ENCODE results near the gene CDCA3. TPM values are rescaled to one million over a fixed set of nuclear protein-coding genes. Genes with fewer than 3 reads are reported as not detected.

CDCA3 gene
- total and polyA plus RNA-seq, 2 experiments from 2014 or later = 47.4 to 75.6 TPM

DNA sequence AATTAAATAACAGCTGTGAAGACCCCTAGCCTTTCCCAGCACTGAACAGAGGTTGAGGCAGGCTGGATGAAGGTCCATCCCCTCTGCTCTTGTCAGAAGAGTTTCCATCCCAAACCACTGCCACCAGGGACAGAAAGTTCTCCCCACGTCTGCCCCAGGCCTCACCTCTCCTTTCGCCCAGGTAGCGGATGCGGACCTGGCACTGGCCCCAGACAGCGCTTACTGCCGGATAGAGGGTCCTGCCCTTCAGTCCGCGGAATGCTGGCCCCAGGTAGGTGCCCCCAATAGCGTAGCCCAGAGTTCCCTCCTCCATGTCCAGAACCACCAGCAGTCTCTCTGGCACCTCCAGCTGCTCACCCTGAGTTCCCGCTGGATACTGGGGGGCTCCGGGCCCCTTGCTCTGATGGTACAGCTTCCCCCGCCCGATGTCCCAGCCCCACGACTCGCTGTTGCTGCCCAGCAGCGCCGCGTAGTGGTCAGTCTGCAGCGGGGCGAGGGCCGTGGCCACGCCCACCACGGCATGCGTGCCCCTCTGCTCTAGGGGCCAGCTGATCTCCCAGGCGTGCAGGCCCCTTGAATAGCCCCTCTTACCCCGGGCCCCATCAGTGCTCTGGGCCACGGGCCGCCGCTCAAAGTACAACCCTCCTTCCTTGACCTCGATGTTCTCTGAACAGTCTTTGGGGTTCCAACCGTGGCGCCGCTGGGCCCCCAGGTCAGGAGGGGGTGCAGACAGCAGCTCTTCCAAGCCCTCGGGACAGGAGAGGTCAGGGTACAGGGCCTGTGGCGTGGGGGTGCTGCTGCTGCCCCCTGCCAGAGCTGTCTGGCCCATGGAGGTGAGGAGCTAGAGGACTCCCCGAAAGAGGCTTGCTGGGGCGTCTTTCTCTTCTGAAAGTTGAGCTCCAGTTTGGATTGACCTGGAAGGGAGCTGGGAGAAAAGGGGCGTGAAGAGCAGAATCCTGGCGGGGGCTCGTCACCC lies 21.3 kb upstream of the CDCA3 start:
- H3K27ac ChIP-seq (ENCODE audit: low read depth) = peak overlapping the region; percentile 87
- H3K79me2 ChIP-seq (replicated peaks; ENCODE audit: insufficient read depth) = peaks cover 33% of the 10 kb centered on the region

More for the DNA sequence above, 21.3 kb upstream of the CDCA3 start:
- peaks cover 60% of the 10 kb centered on the region for H3F3A ChIP-seq (replicated peaks; ENCODE audit: low read depth)
- Mint-ChIP-seq H3K4me1 (peaks cover 43% of the 10 kb centered on the region), H3K4me3 (peak overlapping the region; percentile 92), H3K27me3 (ENCODE audit: insufficient read depth, low read depth, poor library complexity) (peaks cover 44% of the 10 kb centered on the region), H3K9me3 (no peaks in the 10 kb centered on the region; the same call in 1 of the 3 replicates), H3K36me3 (ENCODE audit: low read depth) (peaks cover 49% of the 10 kb centered on the region), H3K27ac (peak overlapping the region; percentile 93; the same call in 1 of the 2 replicates)
- TF ChIP-seq, protein P1, sequence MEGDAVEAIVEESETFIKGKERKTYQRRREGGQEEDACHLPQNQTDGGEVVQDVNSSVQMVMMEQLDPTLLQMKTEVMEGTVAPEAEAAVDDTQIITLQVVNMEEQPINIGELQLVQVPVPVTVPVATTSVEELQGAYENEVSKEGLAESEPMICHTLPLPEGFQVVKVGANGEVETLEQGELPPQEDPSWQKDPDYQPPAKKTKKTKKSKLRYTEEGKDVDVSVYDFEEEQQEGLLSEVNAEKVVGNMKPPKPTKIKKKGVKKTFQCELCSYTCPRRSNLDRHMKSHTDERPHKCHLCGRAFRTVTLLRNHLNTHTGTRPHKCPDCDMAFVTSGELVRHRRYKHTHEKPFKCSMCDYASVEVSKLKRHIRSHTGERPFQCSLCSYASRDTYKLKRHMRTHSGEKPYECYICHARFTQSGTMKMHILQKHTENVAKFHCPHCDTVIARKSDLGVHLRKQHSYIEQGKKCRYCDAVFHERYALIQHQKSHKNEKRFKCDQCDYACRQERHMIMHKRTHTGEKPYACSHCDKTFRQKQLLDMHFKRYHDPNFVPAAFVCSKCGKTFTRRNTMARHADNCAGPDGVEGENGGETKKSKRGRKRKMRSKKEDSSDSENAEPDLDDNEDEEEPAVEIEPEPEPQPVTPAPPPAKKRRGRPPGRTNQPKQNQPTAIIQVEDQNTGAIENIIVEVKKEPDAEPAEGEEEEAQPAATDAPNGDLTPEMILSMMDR (conservative IDR thresholded peaks at IDR 0.05; ENCODE audit: low read depth in 2 of 2) = peak; percentile 80 to 97
- TF ChIP-seq POLR2AphosphoS5 (IDR thresholded peaks at IDR 0.05; ENCODE audit: low read depth) = peak; percentile 68
- TF ChIP-seq CREB1 (CRISPR knock-in tag; IDR thresholded peaks at IDR 0.05; ENCODE audit: low read depth) = peak; percentile 55; the same call in 1 of the 2 replicates
- TF ChIP-seq ZNF331 (CRISPR knock-in tag; IDR thresholded peaks at IDR 0.05; ENCODE audit: low read depth) = no peak
- TF ChIP-seq, protein P2, sequence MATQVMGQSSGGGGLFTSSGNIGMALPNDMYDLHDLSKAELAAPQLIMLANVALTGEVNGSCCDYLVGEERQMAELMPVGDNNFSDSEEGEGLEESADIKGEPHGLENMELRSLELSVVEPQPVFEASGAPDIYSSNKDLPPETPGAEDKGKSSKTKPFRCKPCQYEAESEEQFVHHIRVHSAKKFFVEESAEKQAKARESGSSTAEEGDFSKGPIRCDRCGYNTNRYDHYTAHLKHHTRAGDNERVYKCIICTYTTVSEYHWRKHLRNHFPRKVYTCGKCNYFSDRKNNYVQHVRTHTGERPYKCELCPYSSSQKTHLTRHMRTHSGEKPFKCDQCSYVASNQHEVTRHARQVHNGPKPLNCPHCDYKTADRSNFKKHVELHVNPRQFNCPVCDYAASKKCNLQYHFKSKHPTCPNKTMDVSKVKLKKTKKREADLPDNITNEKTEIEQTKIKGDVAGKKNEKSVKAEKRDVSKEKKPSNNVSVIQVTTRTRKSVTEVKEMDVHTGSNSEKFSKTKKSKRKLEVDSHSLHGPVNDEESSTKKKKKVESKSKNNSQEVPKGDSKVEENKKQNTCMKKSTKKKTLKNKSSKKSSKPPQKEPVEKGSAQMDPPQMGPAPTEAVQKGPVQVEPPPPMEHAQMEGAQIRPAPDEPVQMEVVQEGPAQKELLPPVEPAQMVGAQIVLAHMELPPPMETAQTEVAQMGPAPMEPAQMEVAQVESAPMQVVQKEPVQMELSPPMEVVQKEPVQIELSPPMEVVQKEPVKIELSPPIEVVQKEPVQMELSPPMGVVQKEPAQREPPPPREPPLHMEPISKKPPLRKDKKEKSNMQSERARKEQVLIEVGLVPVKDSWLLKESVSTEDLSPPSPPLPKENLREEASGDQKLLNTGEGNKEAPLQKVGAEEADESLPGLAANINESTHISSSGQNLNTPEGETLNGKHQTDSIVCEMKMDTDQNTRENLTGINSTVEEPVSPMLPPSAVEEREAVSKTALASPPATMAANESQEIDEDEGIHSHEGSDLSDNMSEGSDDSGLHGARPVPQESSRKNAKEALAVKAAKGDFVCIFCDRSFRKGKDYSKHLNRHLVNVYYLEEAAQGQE (IDR thresholded peaks at IDR 0.05; ENCODE audit: unreplicated experiment) = no peak
- TF ChIP-seq STAT1 (IDR thresholded peaks at IDR 0.05; ENCODE audit: unreplicated experiment) = no peak
- TF ChIP-seq, protein P3, sequence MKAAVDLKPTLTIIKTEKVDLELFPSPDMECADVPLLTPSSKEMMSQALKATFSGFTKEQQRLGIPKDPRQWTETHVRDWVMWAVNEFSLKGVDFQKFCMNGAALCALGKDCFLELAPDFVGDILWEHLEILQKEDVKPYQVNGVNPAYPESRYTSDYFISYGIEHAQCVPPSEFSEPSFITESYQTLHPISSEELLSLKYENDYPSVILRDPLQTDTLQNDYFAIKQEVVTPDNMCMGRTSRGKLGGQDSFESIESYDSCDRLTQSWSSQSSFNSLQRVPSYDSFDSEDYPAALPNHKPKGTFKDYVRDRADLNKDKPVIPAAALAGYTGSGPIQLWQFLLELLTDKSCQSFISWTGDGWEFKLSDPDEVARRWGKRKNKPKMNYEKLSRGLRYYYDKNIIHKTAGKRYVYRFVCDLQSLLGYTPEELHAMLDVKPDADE (IDR thresholded peaks at IDR 0.05) = peak; percentile 35; the same call in 1 of the 2 replicates
- H3K4me2 ChIP-seq = peak overlapping the region; percentile 100
- H2AFZ ChIP-seq = no peak overlapping the region
- ATAC-seq (peak; percentile 38), DNase-seq (ENCODE audit: low spot score) (peak; percentile 90)
- H3K4me1 ChIP-seq (ENCODE audit: insufficient read depth) = peaks cover 41% of the 10 kb centered on the region
- H3K27me3 ChIP-seq (ENCODE audit: insufficient read depth) = no peaks in the 10 kb centered on the region
- H3K9me2 ChIP-seq (ENCODE audit: insufficient read depth) = no peaks in the 10 kb centered on the region
- H4K20me1 ChIP-seq (replicated peaks; ENCODE audit: insufficient read depth) = peaks cover 29% of the 10 kb centered on the region
- H3K4me3 ChIP-seq = peak overlapping the region; percentile 99
- H3K36me3 ChIP-seq (ENCODE audit: insufficient read depth) = peaks cover 14% of the 10 kb centered on the region; the same call in 1 of the 2 replicates

Measured in GM23338 (cell line).